Parathyroid adenoma (tissue), 2 donors: ENCODE measurements around the gene CA7.

Experiments
- H2AFZ ChIP-seq: fragments of 300-600 bp; sonication (generic); one replicate; pipeline ENCODE4 v1.7.0; 2017; ENCODE audit warnings: antibody characterized with exemption, mild to moderate bottlenecking
- H3K27ac ChIP-seq: fragments of 300-600 bp; sonication (generic); one replicate; pipeline ENCODE4 v1.7.0; 2017
- H3K27me3 ChIP-seq: fragments of 300-600 bp; sonication (generic); one replicate; pipeline ENCODE4 v1.7.0; 2017; ENCODE audit warnings: low read length; ENCODE audit not compliant: control insufficient read depth, insufficient read depth
- H3K36me3 ChIP-seq: fragments of 300-600 bp; sonication (generic); one replicate; pipeline ENCODE4 v1.7.0; 2017; ENCODE audit warnings: low read length; ENCODE audit not compliant: control insufficient read depth, insufficient read depth
- H3K4me1 ChIP-seq: fragments of 300-600 bp; sonication (generic); one replicate; pipeline ENCODE4 v1.7.0; 2017; ENCODE audit warnings: control low read depth
- H3K4me2 ChIP-seq: fragments of 300-600 bp; sonication (generic); one replicate; pipeline ENCODE4 v1.7.0; 2017; ENCODE audit warnings: low read length
- H3K4me3 ChIP-seq: fragments of 300-600 bp; sonication (generic); one replicate; pipeline ENCODE4 v1.7.0; 2017; ENCODE audit warnings: low read depth, low read length
- H3K79me2 ChIP-seq: fragments of 300-600 bp; sonication (generic); one replicate; pipeline ENCODE4 v1.7.0; 2017; ENCODE audit warnings: control low read depth
- H3K9ac ChIP-seq: fragments of 300-600 bp; sonication (generic); one replicate; pipeline ENCODE4 v1.7.0; 2017; ENCODE audit warnings: mild to moderate bottlenecking
- H3K9me3 ChIP-seq: fragments of 300-600 bp; sonication (generic); one replicate; pipeline ENCODE4 v1.7.0; 2017; ENCODE audit warnings: low read length; ENCODE audit not compliant: control insufficient read depth
- TF ChIP-seq, protein P1 (sequence below): fragments of 300-600 bp; sonication (generic); IDR thresholded peaks from one replicate; pipeline ENCODE4 v1.7.0; 2017; ENCODE audit warnings: antibody characterized with exemption, mild to moderate bottlenecking
- donor health status: primary hyperparathyroidism.

Gene CA7

DNA sequence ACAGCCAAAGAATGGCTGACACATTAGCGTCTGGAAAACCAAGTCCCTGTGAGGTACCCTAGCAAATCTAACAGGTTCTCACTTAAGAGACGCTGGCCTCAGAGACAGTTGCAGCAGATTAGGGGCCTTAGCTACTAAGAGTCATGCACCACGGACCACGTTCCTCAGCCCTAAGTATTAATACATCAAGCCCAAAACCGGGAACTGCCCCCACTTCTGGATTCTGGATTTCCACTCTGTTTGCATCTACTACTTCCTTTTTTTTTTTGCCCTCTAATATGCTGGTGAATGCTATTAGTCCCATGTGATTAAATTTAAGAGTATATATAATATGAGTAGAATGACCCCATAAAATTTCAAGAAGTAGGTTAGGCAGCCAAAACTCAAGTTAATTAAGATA lies 42.1 kb upstream of the CA7 start:
- TF ChIP-seq, protein P1, sequence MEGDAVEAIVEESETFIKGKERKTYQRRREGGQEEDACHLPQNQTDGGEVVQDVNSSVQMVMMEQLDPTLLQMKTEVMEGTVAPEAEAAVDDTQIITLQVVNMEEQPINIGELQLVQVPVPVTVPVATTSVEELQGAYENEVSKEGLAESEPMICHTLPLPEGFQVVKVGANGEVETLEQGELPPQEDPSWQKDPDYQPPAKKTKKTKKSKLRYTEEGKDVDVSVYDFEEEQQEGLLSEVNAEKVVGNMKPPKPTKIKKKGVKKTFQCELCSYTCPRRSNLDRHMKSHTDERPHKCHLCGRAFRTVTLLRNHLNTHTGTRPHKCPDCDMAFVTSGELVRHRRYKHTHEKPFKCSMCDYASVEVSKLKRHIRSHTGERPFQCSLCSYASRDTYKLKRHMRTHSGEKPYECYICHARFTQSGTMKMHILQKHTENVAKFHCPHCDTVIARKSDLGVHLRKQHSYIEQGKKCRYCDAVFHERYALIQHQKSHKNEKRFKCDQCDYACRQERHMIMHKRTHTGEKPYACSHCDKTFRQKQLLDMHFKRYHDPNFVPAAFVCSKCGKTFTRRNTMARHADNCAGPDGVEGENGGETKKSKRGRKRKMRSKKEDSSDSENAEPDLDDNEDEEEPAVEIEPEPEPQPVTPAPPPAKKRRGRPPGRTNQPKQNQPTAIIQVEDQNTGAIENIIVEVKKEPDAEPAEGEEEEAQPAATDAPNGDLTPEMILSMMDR: no peak
- Histone ChIP-seq H2AFZ (no peak overlapping the region), H3K9ac (no peak overlapping the region), H3K9me3 (no peaks in the 10 kb centered on the region), H3K27ac (no peak overlapping the region), H3K36me3 (no peaks in the 10 kb centered on the region), H3K4me3 (no peak overlapping the region), H3K4me1 (no peaks in the 10 kb centered on the region), H3K27me3 (no peaks in the 10 kb centered on the region), H3K79me2 (no peaks in the 10 kb centered on the region), H3K4me2 (no peak overlapping the region)

DNA sequence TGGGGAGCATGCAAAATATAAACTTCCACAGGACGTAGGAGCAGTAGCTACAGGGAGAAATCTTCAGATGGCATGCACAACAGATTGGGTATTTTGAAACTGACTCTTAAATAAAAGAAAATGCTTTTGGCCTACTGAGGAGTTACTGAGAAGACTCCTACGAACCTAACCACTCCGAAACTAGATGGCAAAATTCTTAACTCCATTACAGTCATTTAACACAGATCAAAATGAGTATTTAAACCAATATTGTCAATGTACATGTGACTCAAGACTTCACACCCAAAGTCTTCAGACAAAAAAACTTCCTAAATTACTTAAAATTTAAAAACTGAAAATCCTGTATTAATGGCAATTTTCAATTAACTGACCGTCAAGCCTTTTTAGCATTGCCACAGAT lies 34.4 kb upstream of the CA7 start:
- Histone ChIP-seq H3K4me3 (no peak overlapping the region), H3K9me3 (no peaks in the 10 kb centered on the region), H3K27ac (no peak overlapping the region), H2AFZ (no peak overlapping the region), H3K79me2 (no peaks in the 10 kb centered on the region), H3K36me3 (no peaks in the 10 kb centered on the region), H3K4me1 (no peaks in the 10 kb centered on the region), H3K27me3 (no peaks in the 10 kb centered on the region), H3K4me2 (no peak overlapping the region), H3K9ac (no peak overlapping the region)
- TF ChIP-seq, protein P1: no peak

DNA sequence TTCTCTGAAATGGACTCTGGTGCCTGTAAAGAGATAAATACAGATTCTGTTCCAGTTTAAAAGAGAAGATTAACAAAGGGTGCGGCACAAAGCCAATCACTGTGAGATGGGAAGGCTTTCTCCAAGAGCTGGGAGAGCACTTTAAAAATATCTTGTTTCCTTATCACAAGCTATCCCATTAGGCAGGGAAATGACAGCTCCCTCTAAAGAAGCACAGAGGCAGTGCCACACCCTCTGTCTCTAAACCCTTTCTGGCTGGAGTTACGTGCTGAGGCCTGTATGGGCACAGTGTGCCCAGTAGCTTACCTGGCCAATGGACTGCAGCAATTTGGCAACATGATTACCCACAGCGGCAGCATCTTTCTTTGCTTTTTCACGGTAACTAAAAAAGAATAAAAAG lies 33.8 kb upstream of the CA7 start:
- Histone ChIP-seq H3K9ac (no peak overlapping the region), H3K36me3 (no peaks in the 10 kb centered on the region), H3K4me2 (no peak overlapping the region), H3K4me1 (no peaks in the 10 kb centered on the region), H3K79me2 (no peaks in the 10 kb centered on the region), H3K27me3 (no peaks in the 10 kb centered on the region), H3K9me3 (no peaks in the 10 kb centered on the region), H3K27ac (no peak overlapping the region), H3K4me3 (no peak overlapping the region), H2AFZ (no peak overlapping the region)
- TF ChIP-seq, protein P1: no peak

DNA sequence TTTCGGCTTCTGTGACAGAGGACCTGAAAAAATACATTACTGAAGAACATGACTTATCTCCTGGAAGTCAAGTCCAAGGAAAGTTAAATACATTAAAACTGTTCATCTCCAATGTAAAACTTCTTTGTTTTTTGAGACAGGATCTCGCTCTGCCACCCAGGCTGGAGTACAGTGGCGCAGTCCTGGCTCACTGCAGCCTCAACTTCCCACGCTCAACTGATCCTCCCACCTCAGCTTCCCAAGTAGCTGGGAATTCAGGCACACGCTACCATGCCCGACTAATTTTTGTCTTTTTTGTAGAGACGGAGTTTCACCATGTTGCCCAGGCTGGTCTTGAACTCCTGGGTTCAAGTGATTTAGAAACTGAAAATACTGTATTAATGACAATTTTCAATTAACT lies 33.2 kb upstream of the CA7 start:
- Histone ChIP-seq H3K27me3 (no peaks in the 10 kb centered on the region), H3K36me3 (no peaks in the 10 kb centered on the region), H3K27ac (no peak overlapping the region), H3K79me2 (no peaks in the 10 kb centered on the region), H3K4me1 (no peaks in the 10 kb centered on the region), H3K4me2 (no peak overlapping the region), H3K4me3 (no peak overlapping the region), H3K9me3 (no peaks in the 10 kb centered on the region), H3K9ac (no peak overlapping the region), H2AFZ (no peak overlapping the region)
- TF ChIP-seq, protein P1: no peak

DNA sequence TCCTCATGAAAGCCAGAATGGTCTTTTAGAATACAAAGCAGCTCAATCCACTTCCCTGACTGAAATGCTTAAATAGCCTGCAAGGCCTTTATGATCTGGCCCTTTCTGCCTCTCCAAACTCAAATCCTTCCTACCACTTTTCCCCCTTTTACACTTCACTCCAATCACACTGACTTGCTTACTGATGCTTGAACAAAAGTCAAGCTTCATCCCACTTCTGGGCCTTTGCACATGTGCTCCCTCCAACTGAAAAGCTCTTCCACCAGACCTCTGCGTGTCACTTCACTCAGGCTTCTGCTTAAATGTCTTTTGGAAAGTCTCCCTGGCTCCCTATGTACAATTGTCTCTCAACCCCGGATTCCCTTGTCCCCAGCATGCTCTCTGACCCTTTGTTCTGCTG lies 29.5 kb upstream of the CA7 start:
- Histone ChIP-seq H3K4me3 (no peak overlapping the region), H3K4me1 (no peaks in the 10 kb centered on the region), H3K27me3 (no peaks in the 10 kb centered on the region), H2AFZ (no peak overlapping the region), H3K9ac (no peak overlapping the region), H3K9me3 (no peaks in the 10 kb centered on the region), H3K4me2 (no peak overlapping the region), H3K36me3 (no peaks in the 10 kb centered on the region), H3K79me2 (no peaks in the 10 kb centered on the region), H3K27ac (no peak overlapping the region)
- TF ChIP-seq, protein P1: no peak
